Stimulated activated naive CD8-positive, alpha-beta T cell treated with anti-CD3 and anti-CD28 coated beads, Interleukin-15, Interleukin-2, amounts not matched to agents 100 ng/mL and 50 ng/mL, for 24 hours (primary cell): ENCODE data around the gene TUBGCP6.
"Not testable (repeated sequence)": the region's sequence is repeated elsewhere in the genome, so short reads cannot be mapped to it uniquely, and the experiment has no call there.

ENCODE experiments used
- H3K27ac Mint-ChIP-seq: one replicate; pipeline ENCODE4 v1.8.0; 2021; ENCODE audit warnings: mild to moderate bottlenecking, mixed read lengths
- H3K27me3 Mint-ChIP-seq: one replicate; pipeline ENCODE4 v1.8.0; 2021; ENCODE audit warnings: mixed read lengths
- H3K36me3 Mint-ChIP-seq: one replicate; pipeline ENCODE4 v1.8.0; 2021; ENCODE audit warnings: low read depth, mixed read lengths
- H3K4me1 Mint-ChIP-seq: one replicate; pipeline ENCODE4 v1.8.0; 2021; ENCODE audit warnings: low read depth, mixed read lengths
- H3K4me3 Mint-ChIP-seq: one replicate; pipeline ENCODE4 v1.8.0; 2021; ENCODE audit warnings: mild to moderate bottlenecking, mixed read lengths
- H3K9me3 Mint-ChIP-seq: one replicate; pipeline ENCODE4 v1.8.0; 2021; ENCODE audit warnings: mixed read lengths

The TUBGCP6 gene

GRCh38 chr22:50273352-50273751 is 28.5 kb upstream of the TUBGCP6 start:
- H3K4me3 Mint-ChIP-seq, H3K27me3 Mint-ChIP-seq, H3K36me3 Mint-ChIP-seq, H3K27ac Mint-ChIP-seq, H3K9me3 Mint-ChIP-seq: not testable (repeated sequence)
- H3K4me1 Mint-ChIP-seq = peaks cover 14% of the 10 kb centered on the region

DNA sequence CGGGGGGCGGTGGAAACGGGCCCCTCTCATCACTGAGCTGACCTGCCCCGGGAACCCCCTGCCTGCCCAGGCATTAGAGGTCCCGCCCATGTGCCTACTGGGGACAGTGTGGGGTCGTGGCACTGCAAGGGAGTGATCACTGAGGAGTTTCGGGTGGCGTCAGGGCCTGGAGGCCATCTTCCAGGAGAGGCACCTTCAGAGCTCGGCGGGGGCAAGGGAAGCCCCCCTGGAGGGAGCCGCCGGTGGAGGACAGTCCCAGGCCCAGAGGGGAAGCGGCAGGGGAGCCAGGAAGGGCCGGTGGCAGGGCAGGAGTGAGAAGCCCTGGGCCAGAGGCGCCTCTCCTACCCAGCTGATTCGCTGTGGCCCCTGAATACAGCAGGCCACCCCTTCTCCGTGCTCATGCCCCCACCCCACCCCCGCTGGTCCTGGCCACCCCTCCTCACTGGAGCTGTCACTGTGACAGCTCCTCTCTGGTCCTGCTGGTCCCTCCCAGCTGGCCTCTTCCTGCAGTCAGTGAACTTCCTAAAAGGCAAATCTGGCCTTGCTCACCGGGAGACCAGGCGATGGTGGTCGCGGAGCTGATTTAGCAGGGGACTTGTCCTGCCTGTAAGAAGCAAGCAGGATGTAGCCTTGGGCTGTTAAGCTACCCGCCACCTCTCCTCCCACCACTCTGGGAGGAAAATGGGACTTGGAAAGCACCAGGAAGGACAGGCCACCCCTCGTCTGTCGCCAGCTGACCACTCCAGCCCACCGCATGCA is 27.4 kb upstream of the TUBGCP6 start:
- Mint-ChIP-seq H3K4me1 (peaks cover 17% of the 10 kb centered on the region), H3K4me3 (no peak overlapping the region), H3K36me3 (no peaks in the 10 kb centered on the region), H3K27me3 (peaks cover 4% of the 10 kb centered on the region), H3K27ac (no peak overlapping the region), H3K9me3 (no peaks in the 10 kb centered on the region)

GRCh38 chr22:50271519-50271970 is 26.7 kb upstream of the TUBGCP6 start:
- Mint-ChIP-seq H3K36me3 (no peaks in the 10 kb centered on the region), H3K4me3 (no peak overlapping the region), H3K27me3 (peaks cover 4% of the 10 kb centered on the region), H3K27ac (no peak overlapping the region), H3K9me3 (no peaks in the 10 kb centered on the region), H3K4me1 (peaks cover 17% of the 10 kb centered on the region)

DNA sequence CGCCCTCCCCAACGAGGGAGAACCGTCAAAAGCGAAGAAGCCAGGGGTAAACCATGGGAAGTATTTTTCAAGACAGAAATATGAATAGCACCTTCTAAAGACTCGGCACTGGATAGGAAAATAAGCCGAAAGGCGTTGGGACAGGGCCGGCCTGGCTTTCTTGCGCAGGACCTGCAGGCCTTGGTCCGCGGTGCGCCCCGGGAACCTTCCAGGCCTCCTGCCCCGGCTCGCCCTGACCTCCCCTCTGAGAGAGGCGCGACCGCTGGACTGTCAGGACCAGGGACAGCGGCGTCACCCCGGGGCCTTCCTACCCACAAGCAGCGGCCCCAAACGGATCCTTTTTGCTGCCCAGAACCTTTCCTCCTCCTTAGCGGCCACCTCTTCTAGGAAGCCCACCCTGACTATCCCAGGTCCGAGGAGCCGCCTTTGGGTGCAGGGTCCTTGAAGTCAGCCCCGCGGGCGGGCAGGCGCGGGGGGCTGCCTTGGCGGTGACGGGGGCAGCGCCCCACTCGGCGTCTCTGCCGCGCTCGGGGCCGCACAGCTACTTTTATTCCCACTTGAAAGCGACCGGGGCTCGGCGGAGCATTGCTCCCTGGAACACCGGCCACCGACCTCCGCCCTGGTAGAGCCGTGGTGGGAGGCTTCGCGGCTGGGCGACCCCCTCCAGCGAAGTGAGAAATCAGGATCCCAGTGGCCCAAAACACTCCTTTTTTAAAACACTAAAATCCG is 26.0 kb upstream of the TUBGCP6 start:
- Mint-ChIP-seq H3K9me3 (no peaks in the 10 kb centered on the region), H3K27me3 (peaks cover 4% of the 10 kb centered on the region), H3K4me1 (peaks cover 17% of the 10 kb centered on the region), H3K27ac (no peak overlapping the region), H3K4me3 (peak overlapping the region; percentile 70), H3K36me3 (no peaks in the 10 kb centered on the region)

- Mint-ChIP-seq H3K27ac (no peak within 1 kb of the TSS), H3K9me3 (no peaks in the 10 kb centered on the region), H3K4me1 (peaks cover 17% of the 10 kb centered on the region), H3K27me3 (peaks cover 4% of the 10 kb centered on the region), H3K4me3 (peak within 1 kb of the TSS; percentile 70), H3K36me3 (no peaks in the 10 kb centered on the region)
Observed at GRCh38 chr22:50269970-50270665, 25.3 kb upstream of the TUBGCP6 start, which contains the start of gene MAPK11. Gene MAPK11, minus strand, starts transcription at chr22:50270380. Its CDS starts 88 bp downstream, at chr22:50270292.

DNA sequence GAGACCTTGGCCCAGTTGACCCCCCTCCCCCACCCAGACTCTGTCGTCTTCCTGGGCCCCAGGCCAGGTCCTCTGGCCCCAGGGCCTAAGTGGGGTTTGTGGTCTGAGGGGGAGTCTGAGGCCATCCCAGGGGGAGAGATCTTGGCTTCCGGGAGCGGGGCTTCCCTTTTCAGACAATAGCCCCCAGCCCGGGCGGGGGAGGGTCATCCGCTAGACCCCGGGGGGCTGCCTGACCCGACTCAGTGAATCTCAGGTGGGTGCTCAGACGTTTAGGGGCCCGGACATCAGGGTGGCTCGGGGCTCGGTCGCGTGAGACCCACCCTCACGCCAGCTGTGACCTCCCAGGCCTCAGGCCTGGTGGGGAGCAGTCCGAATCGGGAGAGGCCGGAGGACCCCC is 24.7 kb upstream of the TUBGCP6 start:
- H3K4me1 Mint-ChIP-seq = peaks cover 17% of the 10 kb centered on the region
- H3K27ac Mint-ChIP-seq = no peak overlapping the region
- H3K4me3 Mint-ChIP-seq = peak overlapping the region; percentile 43
- no peaks in the 10 kb centered on the region for H3K9me3 Mint-ChIP-seq
- peaks cover 4% of the 10 kb centered on the region for H3K27me3 Mint-ChIP-seq
- no peaks in the 10 kb centered on the region for H3K36me3 Mint-ChIP-seq

DNA sequence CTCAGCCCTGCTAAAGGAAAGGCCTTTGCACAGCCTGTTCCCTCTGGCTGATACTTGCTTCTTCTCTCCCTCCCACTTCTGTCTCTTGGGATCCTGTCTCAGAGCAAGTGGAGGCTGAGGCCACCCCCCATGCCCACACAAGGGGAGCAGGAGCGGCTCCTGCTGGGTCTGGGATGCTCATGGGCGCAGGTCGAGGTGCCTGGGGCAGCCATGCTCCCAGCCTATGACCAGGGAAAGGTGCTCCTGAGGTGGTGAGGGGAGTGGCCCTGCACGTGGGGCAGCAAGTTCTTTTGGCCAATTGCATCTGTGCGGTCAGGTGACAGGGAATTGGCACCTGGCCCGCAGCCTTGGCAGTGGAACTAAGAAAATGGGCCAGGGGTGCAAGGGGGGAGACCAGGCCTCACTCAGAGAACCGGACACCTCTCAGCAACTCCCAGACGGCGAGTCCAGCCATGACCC is 23.9 kb upstream of the TUBGCP6 start:
- peak overlapping the region; percentile 7 for H3K4me3 Mint-ChIP-seq
- no peak overlapping the region for H3K27ac Mint-ChIP-seq
- no peaks in the 10 kb centered on the region for H3K36me3 Mint-ChIP-seq
- peaks cover 12% of the 10 kb centered on the region for H3K4me1 Mint-ChIP-seq
- no peaks in the 10 kb centered on the region for H3K9me3 Mint-ChIP-seq
- no peaks in the 10 kb centered on the region for H3K27me3 Mint-ChIP-seq

GRCh38 chr22:50267591-50268390 is 23.0 kb upstream of the TUBGCP6 start:
- no peak overlapping the region for H3K27ac Mint-ChIP-seq

DNA sequence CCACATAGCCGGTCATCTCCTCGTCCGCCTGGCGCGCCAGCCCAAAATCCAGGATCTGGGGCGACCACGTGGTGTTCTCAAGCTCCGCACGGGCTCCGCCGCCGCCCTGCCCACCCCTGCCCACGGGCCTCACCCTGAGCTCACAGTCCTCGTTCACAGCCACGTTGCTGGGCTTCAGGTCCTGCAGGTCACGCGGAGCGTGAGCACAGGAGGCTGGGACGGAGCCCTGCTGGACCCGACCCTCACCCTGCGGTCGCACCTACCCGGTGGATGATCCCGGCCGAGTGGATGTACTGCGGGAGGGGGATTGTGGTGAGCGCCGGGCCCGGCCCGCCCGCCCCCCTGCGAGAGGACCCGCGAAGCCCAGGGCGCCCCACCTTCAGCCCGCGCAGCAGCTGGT is 22.2 kb upstream of the TUBGCP6 start:
- Mint-ChIP-seq H3K9me3 (no peaks in the 10 kb centered on the region), H3K4me3 (no peak overlapping the region), H3K4me1 (peaks cover 17% of the 10 kb centered on the region), H3K27me3 (peaks cover 9% of the 10 kb centered on the region), H3K27ac (no peak overlapping the region), H3K36me3 (no peaks in the 10 kb centered on the region)

More at GRCh38 chr22:50267591-50268390, 23.0 kb upstream of the TUBGCP6 start:
- Mint-ChIP-seq H3K4me1 (peaks cover 11% of the 10 kb centered on the region), H3K9me3 (no peaks in the 10 kb centered on the region), H3K36me3 (no peaks in the 10 kb centered on the region), H3K4me3 (no peak overlapping the region), H3K27me3 (peaks cover 1% of the 10 kb centered on the region)

DNA sequence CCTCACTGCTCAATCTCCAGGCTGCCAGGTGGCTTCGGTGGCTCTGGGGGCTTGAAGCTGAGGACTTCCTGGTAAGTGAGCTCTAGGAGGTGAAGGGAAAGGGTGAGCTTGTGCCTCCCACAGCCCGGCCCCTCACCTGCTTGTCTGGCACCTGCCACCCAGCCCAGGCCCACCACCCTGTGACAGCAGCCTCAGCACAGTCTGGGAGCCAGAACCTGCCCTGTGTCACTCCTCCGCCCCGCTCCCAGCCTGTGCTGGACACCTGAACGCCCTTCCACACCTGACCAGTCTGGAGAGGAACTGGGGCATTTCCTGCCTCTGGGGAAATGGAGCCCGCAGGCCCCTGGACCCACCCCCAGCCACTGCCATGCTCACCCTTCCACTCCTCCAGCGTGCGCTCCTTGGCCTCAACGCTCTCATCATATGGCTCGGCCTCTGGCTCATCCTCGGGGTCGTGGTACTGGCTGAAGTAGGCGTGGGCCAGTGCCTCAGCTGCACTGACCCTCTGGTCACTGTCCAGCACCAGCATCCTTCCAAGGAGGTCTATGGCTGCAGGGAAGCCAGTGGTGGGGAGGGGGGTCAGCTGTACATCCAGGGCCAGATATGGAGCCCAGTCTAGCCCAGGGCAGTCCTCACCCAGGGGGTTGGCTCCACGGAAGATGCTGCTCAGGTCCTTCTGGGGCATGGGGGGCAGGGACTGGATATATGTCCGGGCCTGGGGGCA is 20.3 kb upstream of the TUBGCP6 start:
- peaks cover 10% of the 10 kb centered on the region for H3K4me1 Mint-ChIP-seq
- H3K27me3 Mint-ChIP-seq = peaks cover 10% of the 10 kb centered on the region
- no peak overlapping the region for H3K27ac Mint-ChIP-seq
- no peaks in the 10 kb centered on the region for H3K9me3 Mint-ChIP-seq
- no peaks in the 10 kb centered on the region for H3K36me3 Mint-ChIP-seq
- H3K4me3 Mint-ChIP-seq = no peak overlapping the region

DNA sequence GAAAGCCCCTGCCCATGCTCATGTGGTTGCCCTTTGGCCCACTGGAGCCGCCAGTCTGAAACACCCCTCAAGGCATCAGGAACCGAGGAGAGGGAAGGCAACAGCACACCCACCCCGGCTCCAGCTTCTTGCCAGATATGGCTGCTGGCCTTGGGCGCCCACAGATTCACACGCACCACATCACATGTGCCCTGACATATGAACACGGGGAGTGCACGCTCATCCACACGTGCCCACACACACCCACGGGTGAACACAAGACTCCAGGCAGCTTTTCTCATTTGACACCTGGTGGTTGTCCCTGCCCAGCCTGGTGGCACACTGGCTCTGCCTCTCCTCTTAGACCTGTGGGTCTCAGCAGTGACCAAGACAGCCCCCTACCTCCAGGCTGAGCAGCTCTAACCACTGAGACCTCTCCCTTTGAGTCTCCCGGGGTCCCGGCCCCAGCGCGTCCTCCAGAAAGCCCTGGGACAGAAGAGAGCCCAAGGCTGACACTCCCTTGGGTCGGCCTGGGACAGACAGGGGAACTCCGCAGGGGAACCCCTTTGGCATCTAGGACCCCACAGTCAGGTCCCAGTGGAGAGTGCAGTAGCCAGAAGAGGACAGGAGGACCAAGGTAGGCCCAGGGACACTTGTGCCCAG is 19.4 kb upstream of the TUBGCP6 start:
- H3K27me3 Mint-ChIP-seq = peaks cover 10% of the 10 kb centered on the region
- no peaks in the 10 kb centered on the region for H3K36me3 Mint-ChIP-seq
- H3K4me3 Mint-ChIP-seq = no peak overlapping the region
- H3K4me1 Mint-ChIP-seq = peaks cover 10% of the 10 kb centered on the region
- no peak overlapping the region for H3K27ac Mint-ChIP-seq
- no peaks in the 10 kb centered on the region for H3K9me3 Mint-ChIP-seq

- H3K4me1 Mint-ChIP-seq = peaks cover 7% of the 10 kb centered on the region
- H3K27me3 Mint-ChIP-seq = peaks cover 10% of the 10 kb centered on the region
- H3K27ac Mint-ChIP-seq = no peak overlapping the region
- no peak overlapping the region for H3K4me3 Mint-ChIP-seq
- no peaks in the 10 kb centered on the region for H3K9me3 Mint-ChIP-seq
- no peaks in the 10 kb centered on the region for H3K36me3 Mint-ChIP-seq
Observed at GRCh38 chr22:50262973-50263617, 18.3 kb upstream of the TUBGCP6 start.

- peaks cover 10% of the 10 kb centered on the region for H3K27me3 Mint-ChIP-seq
- no peaks in the 10 kb centered on the region for H3K36me3 Mint-ChIP-seq
- peaks cover 7% of the 10 kb centered on the region for H3K4me1 Mint-ChIP-seq
- no peak overlapping the region for H3K27ac Mint-ChIP-seq
- peak overlapping the region; percentile 63 for H3K4me3 Mint-ChIP-seq
- H3K9me3 Mint-ChIP-seq = no peaks in the 10 kb centered on the region
Observed at GRCh38 chr22:50262460-50262911, 17.7 kb upstream of the TUBGCP6 start.
